ENCODE results near the gene WDR90. TPM values are rescaled to one million over a fixed set of nuclear protein-coding genes. Genes with fewer than 3 reads are reported as not detected.
A peak's percentile ranks its signal among the peaks of the same experiment; 100 is the strongest.

The WDR90 gene
- total and polyA plus RNA-seq, 2 of the 13 experiments (the other 11 are each of a cell fraction or from before 2014, with no cell fraction given), result 14.9 to 28.9 TPM

GRCh38 chr16:648071-648780, 939 bp upstream of the WDR90 start:
- POLR2A ChIA-PET, result interaction anchor here (0.8 to 2.4 kb wide), 9 partner anchors 9 to 41 kb away, joined by 3 to 15 read pairs (median 7); partner anchors contain the start of genes METTL26, RHBDL1, RHOT2 and STUB1
- BruUV-seq (replicated peaks), result TSS peak; percentile 82
- TF ChIP-seq AHR (CRISPR knock-in tag; IDR thresholded peaks at IDR 0.05), result no peak; the same call in 1 of the 2 replicates
- TF ChIP-seq SMARCC2 (IDR thresholded peaks at IDR 0.05), result no peak
- no peak for TF ChIP-seq DMTF1 (CRISPR knock-in tag; IDR thresholded peaks at IDR 0.05)
- no peak for TF ChIP-seq ATRX (CRISPR knock-in tag; IDR thresholded peaks at IDR 0.05; ENCODE audit: borderline replicate concordance)
- TF ChIP-seq RBFOX2 (IDR thresholded peaks at IDR 0.05; ENCODE audit: low read depth, low read length), result no peak
- TF ChIP-seq ZNF558 (CRISPR knock-in tag; IDR thresholded peaks at IDR 0.05; ENCODE audit: borderline replicate concordance), result no peak
- TF ChIP-seq AKNA (CRISPR knock-in tag; IDR thresholded peaks at IDR 0.05; ENCODE audit: borderline replicate concordance), result no peak
- TF ChIP-seq TBX2 (CRISPR knock-in tag; IDR thresholded peaks at IDR 0.05; ENCODE audit: borderline replicate concordance), result no peak
- no peak for TF ChIP-seq NFE2 (CRISPR knock-in tag; IDR thresholded peaks at IDR 0.05)
- peak; percentile 46; the same call in 1 of the 2 replicates for TF ChIP-seq TFDP1 (CRISPR knock-in tag; IDR thresholded peaks at IDR 0.05; ENCODE audit: borderline replicate concordance)
- TF ChIP-seq REXO4 (CRISPR knock-in tag; IDR thresholded peaks at IDR 0.05; ENCODE audit: borderline replicate concordance), result no peak
- TF ChIP-seq HNRNPL (IDR thresholded peaks at IDR 0.05; ENCODE audit: low read depth, low read length), result peak; percentile 99
- TF ChIP-seq KAT2B (IDR thresholded peaks at IDR 0.05; ENCODE audit: borderline replicate concordance, low read depth, low read length), result no peak
- no peak for TF ChIP-seq KLF12 (CRISPR knock-in tag; IDR thresholded peaks at IDR 0.05; ENCODE audit: borderline replicate concordance)
- no peak for TF ChIP-seq MIER2 (CRISPR knock-in tag; IDR thresholded peaks at IDR 0.05)
- no peak for TF ChIP-seq CC2D1A (CRISPR knock-in tag; IDR thresholded peaks at IDR 0.05)

More at GRCh38 chr16:648071-648780, 939 bp upstream of the WDR90 start:
- H2AFZ ChIP-seq (ENCODE audit: low read length), result no peak overlapping the region
- H3K27ac ChIP-seq (ENCODE audit: extremely low read length, insufficient read depth, low read length), result peak overlapping the region; percentile 93
- H3K9me3 ChIP-seq (ENCODE audit: low read length), result no peaks in the 10 kb centered on the region
- ATAC-seq, result peak; percentile 44
- H3K4me2 ChIP-seq (ENCODE audit: low read depth, low read length), result peak overlapping the region; percentile 83
- peaks cover 24% of the 10 kb centered on the region for H3K79me2 ChIP-seq (ENCODE audit: insufficient read depth, low read length)
- intact Hi-C loops (cut with micrococcal nuclease; ENCODE audit: unreplicated experiment) (loop anchor here (10.0 kb wide), 1 partner anchor 63 kb away; no protein-coding TSS in a partner anchor), in situ Hi-C loops (cut with HindIII; ENCODE audit: extremely low pct_ligation_motif_present, low pct_unique_long_range_greater_than_20kb) (no loop called here)
- peak overlapping the region; percentile 71 to 79 (median 71) for H3K4me3 ChIP-seq (replicated peaks in 1 of 3; ENCODE audit: insufficient read depth in 1 of 3, low read depth in 2 of 3, low read length in 3 of 3)
- peaks cover 79% of the 10 kb centered on the region for H3K4me1 ChIP-seq (ENCODE audit: insufficient read depth, low read length)
- H3K9ac ChIP-seq (ENCODE audit: insufficient read depth, low read depth, low read length), result peak overlapping the region; percentile 91
- DNase-seq (ENCODE audit: low spot score), result peak; percentile 57
- H4K20me1 ChIP-seq (ENCODE audit: insufficient read depth, low read length), result peaks cover 4% of the 10 kb centered on the region; the same call in 1 of the 2 replicates
- 3% methylated on average over 15 of the region's 24 CpGs for WGBS (ENCODE audit: low lambda C conversion rate)
- H3K36me3 ChIP-seq (replicated peaks in 1 of 2; ENCODE audit: control insufficient read depth in 1 of 2, insufficient read depth in 2 of 2, low read length in 2 of 2), result no peaks in the 10 kb centered on the region
- FAIRE-seq, result peak; percentile 48
- H3K27me3 ChIP-seq (ENCODE audit: control insufficient read depth in 1 of 2, insufficient read depth in 2 of 2, low read length in 2 of 2), result no peaks in the 10 kb centered on the region
- CTCF ChIA-PET (ENCODE audit: low intra/inter-chr PET ratio, low total read pairs), result no interaction called here
